ENCODE results near the gene ELMOD3. TPM values are rescaled to one million over a fixed set of nuclear protein-coding genes. Genes with fewer than 3 reads are reported as not detected.

ELMOD3 gene
- total and polyA plus RNA-seq, 9 of the 15 experiments (the other 6 are each of a cell fraction or from before 2014, with no cell fraction given): 2.7 to 18.7 (median 11.6) TPM

- TF ChIP-seq GMEB1 (CRISPR knock-in tag; IDR thresholded peaks at IDR 0.05) (no peak), DMBX1 (CRISPR knock-in tag; IDR thresholded peaks at IDR 0.05; ENCODE audit: borderline replicate concordance) (no peak), ZNF134 (CRISPR knock-in tag; conservative IDR thresholded peaks at IDR 0.05) (no peak), NCOA6 (IDR thresholded peaks at IDR 0.05) (no peak), HDAC1 (IDR thresholded peaks at IDR 0.05) (peak in 1 of 2 experiments; percentile 46; a peak in 2 of 4 replicates), HINFP (tag; conservative IDR thresholded peaks at IDR 0.05; ENCODE audit: low read depth) (no peak), ZNF174 (CRISPR knock-in tag; IDR thresholded peaks at IDR 0.05) (no peak), HOMEZ (CRISPR knock-in tag; IDR thresholded peaks at IDR 0.05) (no peak), PHTF2 (CRISPR knock-in tag; IDR thresholded peaks at IDR 0.05) (no peak), FIP1L1 (IDR thresholded peaks at IDR 0.05; ENCODE audit: low read depth, low read length, poor library complexity, severe bottlenecking) (no peak), TBP (optimal IDR thresholded peaks at IDR 0.05; ENCODE audit: low read depth, low read length) (peak; percentile 98), ZNF24 (IDR thresholded peaks at IDR 0.05) (peak; percentile 48; the same call in 1 of the 2 replicates), KLF6 (CRISPR knock-in tag; IDR thresholded peaks at IDR 0.05; ENCODE audit: borderline replicate concordance) (no peak), FOXP1 (CRISPR knock-in tag; IDR thresholded peaks at IDR 0.05) (no peak), EP400 (IDR thresholded peaks at IDR 0.05) (peak; percentile 40), DEAF1 (CRISPR knock-in tag; IDR thresholded peaks at IDR 0.05) (no peak), HNRNPLL (IDR thresholded peaks at IDR 0.05; ENCODE audit: low read depth, low read length, poor library complexity, severe bottlenecking) (no peak), FOXK1 (CRISPR knock-in tag; IDR thresholded peaks at IDR 0.05; ENCODE audit: borderline replicate concordance) (0 out of 2 replicates have a peak, but pooled peaks have one; percentile 16), ZFPM2 (CRISPR knock-in tag; IDR thresholded peaks at IDR 0.05) (no peak), EP300 (IDR thresholded peaks at IDR 0.05; ENCODE audit: low read length) (peak; percentile 44), ZNF23 (CRISPR knock-in tag; IDR thresholded peaks at IDR 0.05) (no peak)
Observed at GRCh38 chr2:85354286-85355072, at the start of gene ELMOD3, which contains the start of gene RETSAT (continued).

Data from K562 (cell line).